ENCODE data around the gene ACAA1.

DNA sequence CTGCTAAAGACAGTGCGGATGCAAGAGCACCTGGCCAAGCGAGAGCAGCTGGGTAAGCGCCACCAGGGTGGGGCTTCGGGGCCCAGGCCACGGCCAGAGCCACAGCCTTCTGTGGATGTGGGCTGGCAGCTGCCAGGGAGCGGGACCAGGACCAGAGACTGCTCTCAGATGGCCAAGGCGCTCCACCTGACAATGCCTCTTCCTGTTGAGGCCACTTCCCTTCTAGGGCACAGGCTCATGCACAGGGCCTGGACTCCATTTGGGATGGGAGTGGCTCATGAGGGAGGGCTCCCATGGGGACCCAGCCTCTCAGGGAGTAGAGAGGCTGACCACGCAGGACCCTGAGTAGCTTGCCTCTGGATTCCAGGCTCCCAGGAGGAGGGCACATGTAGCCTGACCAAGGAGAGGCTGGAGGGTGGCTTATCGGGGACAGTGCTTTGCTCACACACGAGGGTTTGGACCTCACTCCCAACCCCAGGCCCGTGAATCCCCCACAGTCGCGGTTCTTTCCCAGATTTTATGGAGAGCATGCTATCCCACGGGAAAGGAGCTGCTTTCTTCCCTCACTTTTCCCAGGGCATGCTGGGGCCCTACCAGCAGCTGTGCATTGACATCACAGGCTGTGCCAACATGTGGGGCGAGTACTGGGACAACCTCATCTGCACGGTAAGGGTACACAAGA is 25.1 kb downstream of the ACAA1 start:
- TF ChIP-seq, protein P1, sequence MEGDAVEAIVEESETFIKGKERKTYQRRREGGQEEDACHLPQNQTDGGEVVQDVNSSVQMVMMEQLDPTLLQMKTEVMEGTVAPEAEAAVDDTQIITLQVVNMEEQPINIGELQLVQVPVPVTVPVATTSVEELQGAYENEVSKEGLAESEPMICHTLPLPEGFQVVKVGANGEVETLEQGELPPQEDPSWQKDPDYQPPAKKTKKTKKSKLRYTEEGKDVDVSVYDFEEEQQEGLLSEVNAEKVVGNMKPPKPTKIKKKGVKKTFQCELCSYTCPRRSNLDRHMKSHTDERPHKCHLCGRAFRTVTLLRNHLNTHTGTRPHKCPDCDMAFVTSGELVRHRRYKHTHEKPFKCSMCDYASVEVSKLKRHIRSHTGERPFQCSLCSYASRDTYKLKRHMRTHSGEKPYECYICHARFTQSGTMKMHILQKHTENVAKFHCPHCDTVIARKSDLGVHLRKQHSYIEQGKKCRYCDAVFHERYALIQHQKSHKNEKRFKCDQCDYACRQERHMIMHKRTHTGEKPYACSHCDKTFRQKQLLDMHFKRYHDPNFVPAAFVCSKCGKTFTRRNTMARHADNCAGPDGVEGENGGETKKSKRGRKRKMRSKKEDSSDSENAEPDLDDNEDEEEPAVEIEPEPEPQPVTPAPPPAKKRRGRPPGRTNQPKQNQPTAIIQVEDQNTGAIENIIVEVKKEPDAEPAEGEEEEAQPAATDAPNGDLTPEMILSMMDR (conservative IDR thresholded peaks at IDR 0.05; ENCODE audit: low read length), result no peak
- TF ChIP-seq EZH2phosphoT487 (IDR thresholded peaks at IDR 0.05; ENCODE audit: borderline replicate concordance, low read depth, low read length), result no peak

All from OCI-LY7 (cell line).